SJCRH30 (cell line): ENCODE results near the gene TNFRSF19. TPM values are rescaled to one million over a fixed set of nuclear protein-coding genes. Genes with fewer than 3 reads are reported as not detected.
A peak's percentile ranks its signal among the peaks of the same experiment; 100 is the strongest.

Source experiments
- DNase-seq, 2 experiments: peaks; one replicate each; pipeline ENCODE4 v3.0.0-alpha.2; 2015 to 2020
- H3K27ac ChIP-seq: fragments of 250-450 bp; sonication (Bioruptor Pico); 2 replicates; pipeline ENCODE4 v1.5.1; 2020; ENCODE audit warnings: mild to moderate bottlenecking, moderate library complexity
- H3K27me3 ChIP-seq: fragments of 250-450 bp; sonication (Bioruptor Pico); 2 replicates; pipeline ENCODE4 v1.5.1; 2020; ENCODE audit warnings: mild to moderate bottlenecking, moderate library complexity
- H3K36me3 ChIP-seq: fragments of 250-450 bp; sonication (Bioruptor Pico); 2 replicates; pipeline ENCODE4 v1.5.1; 2020; ENCODE audit warnings: mild to moderate bottlenecking, moderate library complexity
- H3K4me1 ChIP-seq: fragments of 250-450 bp; sonication (Bioruptor Pico); 2 replicates; pipeline ENCODE4 v1.5.1; 2020; ENCODE audit warnings: mild to moderate bottlenecking, moderate library complexity
- H3K4me3 ChIP-seq: fragments of 250-450 bp; sonication (Bioruptor Pico); 2 replicates; pipeline ENCODE4 v1.5.1; 2020; ENCODE audit warnings: mild to moderate bottlenecking, moderate library complexity
- H3K9me3 ChIP-seq: fragments of 250-450 bp; sonication (Bioruptor Pico); replicated peaks from 2 replicates; pipeline ENCODE4 v1.5.1; 2020; ENCODE audit warnings: mild to moderate bottlenecking, moderate library complexity
- total RNA-seq: library from RNA; depleted of rRNA; stranded (reverse); fragments of >200 nt; shearing (Covaris generic); gene quantifications from 2 replicates; pipeline ENCODE4 v1.2.3, GENCODE V29; 2014

Gene TNFRSF19
- total RNA-seq, 1 experiment from 2014 or later = 3.8 TPM

- Histone ChIP-seq H3K27me3 (no peaks in the 10 kb centered on the region), H3K4me3 (no peak overlapping the region), H3K27ac (no peak overlapping the region), H3K4me1 (peaks cover 16% of the 10 kb centered on the region), H3K36me3 (no peaks in the 10 kb centered on the region), H3K9me3 (no peaks in the 10 kb centered on the region)
- no peak for DNase-seq
These were observed 129.1 kb downstream of the TNFRSF19 start for GRCh38 chr13:23699271-23699670.

- H3K4me1 ChIP-seq = peaks cover 16% of the 10 kb centered on the region
- no peaks in the 10 kb centered on the region for H3K9me3 ChIP-seq
- H3K27me3 ChIP-seq = no peaks in the 10 kb centered on the region
- H3K4me3 ChIP-seq = 0 out of 2 replicates have a peak overlapping the region, but pooled peaks have one; percentile 7
- H3K36me3 ChIP-seq = no peaks in the 10 kb centered on the region
- no peak for DNase-seq
- no peak overlapping the region for H3K27ac ChIP-seq
These were observed 131.0 kb downstream of the TNFRSF19 start for GRCh38 chr13:23701186-23701585.

GRCh38 chr13:23701636-23702035 lies 131.4 kb downstream of the TNFRSF19 start:
- Histone ChIP-seq H3K4me3 (0 out of 2 replicates have a peak overlapping the region, but pooled peaks have one; percentile 7), H3K4me1 (peaks cover 16% of the 10 kb centered on the region), H3K9me3 (no peaks in the 10 kb centered on the region), H3K27me3 (no peaks in the 10 kb centered on the region), H3K36me3 (no peaks in the 10 kb centered on the region), H3K27ac (no peak overlapping the region)
- DNase-seq = peak; percentile 84 to 89

GRCh38 chr13:23703246-23703860 lies 133.1 kb downstream of the TNFRSF19 start:
- peaks cover 16% of the 10 kb centered on the region for H3K4me1 ChIP-seq
- no peaks in the 10 kb centered on the region for H3K27me3 ChIP-seq
- H3K4me3 ChIP-seq = no peak overlapping the region
- no peaks in the 10 kb centered on the region for H3K36me3 ChIP-seq
- no peak for DNase-seq
- no peak overlapping the region for H3K27ac ChIP-seq
- no peaks in the 10 kb centered on the region for H3K9me3 ChIP-seq

GRCh38 chr13:23705583-23705982 lies 135.4 kb downstream of the TNFRSF19 start:
- Histone ChIP-seq H3K27ac (no peak overlapping the region), H3K9me3 (no peaks in the 10 kb centered on the region)

GRCh38 chr13:23707674-23708073 lies 137.5 kb downstream of the TNFRSF19 start:
- Histone ChIP-seq H3K4me3 (no peak overlapping the region), H3K27ac (no peak overlapping the region), H3K27me3 (no peaks in the 10 kb centered on the region), H3K9me3 (no peaks in the 10 kb centered on the region; the same call in 1 of the 2 replicates), H3K4me1 (no peaks in the 10 kb centered on the region), H3K36me3 (no peaks in the 10 kb centered on the region)
- DNase-seq = peak in 1 of 2 experiments; percentile 58

More at GRCh38 chr13:23705583-23705982, 135.4 kb downstream of the TNFRSF19 start:
- Histone ChIP-seq H3K4me3 (no peak overlapping the region), H3K36me3 (no peaks in the 10 kb centered on the region), H3K4me1 (peaks cover 16% of the 10 kb centered on the region), H3K27me3 (no peaks in the 10 kb centered on the region)
- no peak for DNase-seq

DNA sequence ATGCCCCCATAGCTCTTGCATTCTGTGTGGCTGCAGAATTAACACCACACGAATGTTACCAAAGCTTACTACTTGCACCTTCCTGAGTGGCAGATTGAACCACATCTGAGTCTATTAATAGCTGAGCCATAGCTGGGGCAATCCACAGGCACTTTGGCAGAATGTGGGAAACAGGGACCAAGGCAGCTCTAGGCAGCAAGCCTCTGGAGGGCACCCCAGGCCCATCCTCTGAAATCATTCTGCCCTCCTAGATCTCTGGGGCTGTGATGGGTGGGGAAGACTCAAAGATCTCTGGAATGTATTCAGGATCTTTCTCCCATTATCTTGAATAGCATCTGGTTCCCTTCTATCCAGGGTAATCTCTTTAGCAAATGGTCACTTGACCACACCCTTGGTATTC lies 139.3 kb downstream of the TNFRSF19 start:
- Histone ChIP-seq H3K4me3 (no peak overlapping the region), H3K27ac (no peak overlapping the region)
- peak; percentile 29 to 46 for DNase-seq

GRCh38 chr13:23710366-23710765 lies 140.2 kb downstream of the TNFRSF19 start:
- Histone ChIP-seq H3K9me3 (no peaks in the 10 kb centered on the region; the same call in 1 of the 2 replicates), H3K4me3 (no peak overlapping the region), H3K36me3 (no peaks in the 10 kb centered on the region), H3K4me1 (no peaks in the 10 kb centered on the region), H3K27ac (no peak overlapping the region), H3K27me3 (no peaks in the 10 kb centered on the region)
- DNase-seq = no peak

More for the DNA sequence above, 139.3 kb downstream of the TNFRSF19 start:
- no peaks in the 10 kb centered on the region; the same call in 1 of the 2 replicates for H3K9me3 ChIP-seq
- H3K36me3 ChIP-seq = no peaks in the 10 kb centered on the region
- no peaks in the 10 kb centered on the region for H3K27me3 ChIP-seq
- no peaks in the 10 kb centered on the region for H3K4me1 ChIP-seq

- DNase-seq = no peak
- no peaks in the 10 kb centered on the region for H3K36me3 ChIP-seq
- H3K4me1 ChIP-seq = no peaks in the 10 kb centered on the region
- H3K4me3 ChIP-seq = no peak overlapping the region
- no peaks in the 10 kb centered on the region for H3K27me3 ChIP-seq
- H3K27ac ChIP-seq = no peak overlapping the region
- no peaks in the 10 kb centered on the region; the same call in 1 of the 2 replicates for H3K9me3 ChIP-seq
These were observed 141.1 kb downstream of the TNFRSF19 start for GRCh38 chr13:23711355-23711754.

DNA sequence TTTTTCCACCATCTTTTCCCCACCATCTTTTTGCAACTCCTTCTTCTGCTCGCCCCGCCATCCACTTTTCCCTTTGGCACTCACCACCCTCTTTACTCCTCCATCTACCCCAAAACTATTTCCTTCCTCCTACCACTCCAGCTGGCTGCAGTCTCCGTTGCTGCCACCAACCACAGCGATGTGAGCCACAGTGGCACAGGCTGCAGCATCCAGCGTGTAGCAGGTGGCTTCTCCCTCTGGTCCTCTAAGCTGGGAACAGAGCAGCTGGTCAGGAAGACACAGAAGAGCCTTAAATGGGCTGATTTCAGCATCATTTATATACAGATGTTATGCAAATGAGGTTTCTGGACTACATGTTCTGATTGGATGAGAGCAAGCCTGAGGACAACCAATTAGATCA lies 144.5 kb downstream of the TNFRSF19 start:
- H3K27me3 ChIP-seq = no peaks in the 10 kb centered on the region
- no peak overlapping the region for H3K27ac ChIP-seq
- no peak overlapping the region for H3K4me3 ChIP-seq
- no peak for DNase-seq
- no peaks in the 10 kb centered on the region for H3K36me3 ChIP-seq
- no peaks in the 10 kb centered on the region for H3K4me1 ChIP-seq
- H3K9me3 ChIP-seq = no peaks in the 10 kb centered on the region; the same call in 1 of the 2 replicates

DNA sequence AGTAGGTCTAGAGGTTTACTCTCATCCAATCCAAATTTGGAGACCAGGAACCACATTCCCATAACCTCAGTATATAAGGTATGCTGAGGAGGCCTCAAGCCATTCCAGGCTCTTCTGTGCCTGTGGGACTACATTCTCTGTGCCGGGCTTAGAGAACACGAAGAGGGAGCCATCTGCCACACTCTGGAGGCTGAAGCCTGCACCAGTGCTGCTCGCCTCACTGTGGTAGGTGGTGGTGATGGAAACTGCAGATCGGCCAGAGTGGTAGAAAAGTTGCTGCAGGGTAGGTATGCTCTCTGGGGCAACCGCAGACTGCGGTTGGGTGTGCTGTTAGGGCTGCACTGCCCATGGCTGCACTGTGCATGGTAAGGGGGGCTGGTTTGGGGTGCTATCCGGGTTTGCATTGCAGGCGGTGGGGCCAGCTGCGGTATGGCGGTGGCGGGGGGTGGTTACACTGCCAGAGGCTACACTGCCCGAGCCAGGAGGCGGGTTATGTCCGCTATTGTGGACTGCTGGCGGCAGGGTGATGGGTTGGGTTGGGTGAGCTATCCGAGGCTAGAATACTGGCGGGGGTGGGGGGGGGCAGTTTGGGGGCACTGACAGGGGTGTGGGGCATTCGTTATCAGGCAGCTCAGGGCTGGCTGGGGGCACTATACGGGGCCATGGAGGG lies 145.0 kb downstream of the TNFRSF19 start:
- no peak for DNase-seq
- no peaks in the 10 kb centered on the region for H3K4me1 ChIP-seq
- H3K27ac ChIP-seq = no peak overlapping the region
- H3K9me3 ChIP-seq = no peaks in the 10 kb centered on the region; the same call in 1 of the 2 replicates
- H3K36me3 ChIP-seq = no peaks in the 10 kb centered on the region
- no peaks in the 10 kb centered on the region for H3K27me3 ChIP-seq
- no peak overlapping the region for H3K4me3 ChIP-seq

GRCh38 chr13:23715762-23716235 lies 145.6 kb downstream of the TNFRSF19 start:
- H3K4me1 ChIP-seq = no peaks in the 10 kb centered on the region

GRCh38 chr13:23716401-23716800 lies 146.2 kb downstream of the TNFRSF19 start:
- Histone ChIP-seq H3K27ac (no peak overlapping the region), H3K27me3 (no peaks in the 10 kb centered on the region), H3K4me1 (no peaks in the 10 kb centered on the region), H3K9me3 (no peaks in the 10 kb centered on the region; the same call in 1 of the 2 replicates), H3K36me3 (no peaks in the 10 kb centered on the region), H3K4me3 (no peak overlapping the region)
- DNase-seq = no peak

More at GRCh38 chr13:23715762-23716235, 145.6 kb downstream of the TNFRSF19 start:
- Histone ChIP-seq H3K9me3 (no peaks in the 10 kb centered on the region; the same call in 1 of the 2 replicates), H3K27ac (no peak overlapping the region), H3K27me3 (no peaks in the 10 kb centered on the region), H3K4me3 (no peak overlapping the region), H3K36me3 (no peaks in the 10 kb centered on the region)
- peak; percentile 50 to 61 for DNase-seq

- Histone ChIP-seq H3K27me3 (no peaks in the 10 kb centered on the region), H3K4me1 (peaks cover 15% of the 10 kb centered on the region), H3K27ac (no peak overlapping the region), H3K4me3 (no peak overlapping the region), H3K36me3 (no peaks in the 10 kb centered on the region), H3K9me3 (no peaks in the 10 kb centered on the region)
- no peak for DNase-seq
These were observed 148.8 kb downstream of the TNFRSF19 start for GRCh38 chr13:23718996-23719395.

DNA sequence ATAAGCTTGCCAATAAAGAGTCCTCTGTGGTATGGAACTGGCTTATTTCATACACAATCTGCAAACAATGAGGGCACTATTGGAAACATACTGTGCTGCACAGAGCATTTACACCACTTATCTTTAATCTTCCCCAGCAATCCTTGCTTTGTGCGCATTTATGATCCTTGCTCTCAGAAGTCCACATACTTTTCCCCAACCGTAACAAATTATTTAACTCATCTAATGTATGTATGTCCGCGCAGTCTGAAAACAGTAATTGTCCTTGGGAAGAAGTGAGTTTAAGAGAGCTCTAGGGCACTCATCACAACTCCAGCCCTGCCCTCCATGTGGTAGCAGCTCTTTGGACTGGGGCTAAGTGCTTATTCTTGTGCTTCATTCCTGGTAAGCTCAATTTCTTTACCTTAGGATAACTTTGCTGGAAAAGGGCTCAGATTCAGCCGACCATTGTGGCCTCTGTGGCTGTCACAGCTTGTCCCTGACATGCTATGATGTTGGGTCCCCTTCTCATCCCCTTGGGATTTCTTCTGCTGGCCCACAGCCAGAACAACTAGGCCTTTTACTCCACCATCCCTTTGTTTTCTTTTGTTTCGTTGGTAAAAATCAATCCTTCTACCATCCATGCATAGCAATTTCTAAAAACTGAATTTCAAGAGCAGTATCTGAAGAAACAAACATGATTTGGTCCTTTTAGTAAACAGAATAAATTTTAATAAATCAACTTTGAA lies 152.7 kb downstream of the TNFRSF19 start:
- DNase-seq = peak; percentile 49 to 77
- no peak overlapping the region for H3K4me3 ChIP-seq
- H3K4me1 ChIP-seq = peaks cover 15% of the 10 kb centered on the region
- no peaks in the 10 kb centered on the region for H3K27me3 ChIP-seq
- H3K27ac ChIP-seq = peak overlapping the region; percentile 60
- H3K9me3 ChIP-seq = no peaks in the 10 kb centered on the region
- no peaks in the 10 kb centered on the region for H3K36me3 ChIP-seq
